ENCODE data around the gene GSG1L.

GSG1L gene

DNA sequence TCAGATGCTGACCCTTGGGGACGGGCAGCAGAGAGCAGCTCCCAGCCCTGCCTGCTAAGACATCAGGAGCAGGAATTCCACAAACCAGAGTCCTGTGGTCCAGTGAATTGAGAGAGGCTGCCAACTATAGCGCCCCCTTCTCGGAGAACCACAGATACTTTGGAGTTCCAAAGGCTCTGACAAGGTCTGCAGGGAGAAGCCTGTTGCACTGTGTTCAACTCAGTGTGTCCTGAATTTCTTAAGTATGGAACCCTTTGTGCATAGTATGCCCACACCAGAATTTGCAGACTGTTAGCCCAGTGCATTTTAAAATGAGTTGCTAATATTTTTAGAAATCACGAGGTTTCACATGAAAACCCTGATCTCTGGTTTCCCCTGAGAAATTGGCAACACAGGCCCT, 290.2 kb downstream of the GSG1L start:
- DNase-seq (ENCODE audit: low read depth), result no peak

DNA sequence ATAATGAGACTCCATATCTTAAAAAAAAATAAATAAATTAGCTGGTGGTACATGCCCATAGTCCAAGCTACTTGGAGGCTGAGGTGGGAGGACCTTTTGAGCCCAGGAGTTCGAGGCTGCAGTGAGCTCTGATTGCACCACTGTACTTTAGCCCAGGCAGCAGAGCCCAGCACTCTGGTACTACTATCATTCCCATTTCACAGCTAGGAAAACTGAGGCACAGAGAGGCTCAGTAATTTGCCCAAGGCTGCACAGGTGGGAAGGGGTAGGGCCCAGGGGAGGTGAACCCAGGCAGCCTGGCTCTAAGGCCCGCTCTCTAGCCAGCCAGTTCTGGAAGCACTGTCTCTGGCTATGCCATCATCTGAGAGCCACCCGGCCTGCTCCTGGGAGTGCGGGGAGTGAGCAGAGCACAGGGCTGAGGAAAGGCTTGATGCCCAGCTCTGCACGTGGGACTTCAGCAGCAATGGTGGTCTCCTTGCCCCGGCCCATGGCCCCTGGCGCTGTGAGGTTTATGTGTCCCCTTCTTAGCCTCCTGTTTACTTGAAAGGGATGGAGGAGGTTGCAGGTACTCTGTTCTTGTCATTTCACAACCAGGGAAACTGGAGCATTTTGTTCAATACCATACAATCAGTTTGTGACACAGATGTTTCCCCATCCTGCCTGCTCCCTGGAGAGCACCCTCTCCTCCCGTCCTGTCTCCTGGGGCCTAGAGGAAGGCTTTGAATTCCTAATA, 291.3 kb downstream of the GSG1L start:
- no peak for DNase-seq (ENCODE audit: low read depth)

DNA sequence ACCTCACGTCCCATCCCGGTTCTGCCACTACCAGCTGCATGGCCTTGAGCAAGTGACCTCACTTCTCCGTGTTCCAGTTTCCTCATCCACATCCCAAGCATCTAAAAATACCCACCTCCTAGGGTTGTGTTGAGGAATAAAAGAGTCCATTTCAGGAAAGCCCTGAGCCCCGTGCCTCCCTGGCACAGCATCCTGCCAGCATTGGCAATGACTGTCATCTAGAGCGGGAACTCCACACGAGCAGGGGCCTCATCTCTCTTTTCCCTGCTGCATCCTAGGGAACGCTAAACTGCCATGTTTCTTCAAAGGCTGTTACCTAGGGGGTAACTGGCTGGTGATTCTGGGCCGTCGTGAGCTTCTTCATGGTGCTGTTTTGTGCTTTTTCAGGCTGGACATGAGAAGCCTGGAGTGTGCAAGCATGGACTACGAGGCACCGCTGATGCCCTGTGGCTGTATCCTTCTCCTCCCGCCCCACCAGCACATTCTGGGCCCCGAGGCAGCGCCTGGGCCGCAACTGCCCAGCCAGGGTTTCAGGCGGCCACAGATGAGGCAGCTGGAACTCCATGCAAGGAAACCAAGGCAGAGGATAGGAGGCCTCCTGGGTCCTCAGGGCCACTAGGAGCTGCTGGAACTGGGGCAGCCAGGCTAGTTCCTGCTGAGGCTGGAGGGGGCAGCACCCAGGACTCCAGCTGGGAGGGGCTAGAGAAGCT, 292.2 kb downstream of the GSG1L start:
- DNase-seq (ENCODE audit: low read depth), result no peak

DNA sequence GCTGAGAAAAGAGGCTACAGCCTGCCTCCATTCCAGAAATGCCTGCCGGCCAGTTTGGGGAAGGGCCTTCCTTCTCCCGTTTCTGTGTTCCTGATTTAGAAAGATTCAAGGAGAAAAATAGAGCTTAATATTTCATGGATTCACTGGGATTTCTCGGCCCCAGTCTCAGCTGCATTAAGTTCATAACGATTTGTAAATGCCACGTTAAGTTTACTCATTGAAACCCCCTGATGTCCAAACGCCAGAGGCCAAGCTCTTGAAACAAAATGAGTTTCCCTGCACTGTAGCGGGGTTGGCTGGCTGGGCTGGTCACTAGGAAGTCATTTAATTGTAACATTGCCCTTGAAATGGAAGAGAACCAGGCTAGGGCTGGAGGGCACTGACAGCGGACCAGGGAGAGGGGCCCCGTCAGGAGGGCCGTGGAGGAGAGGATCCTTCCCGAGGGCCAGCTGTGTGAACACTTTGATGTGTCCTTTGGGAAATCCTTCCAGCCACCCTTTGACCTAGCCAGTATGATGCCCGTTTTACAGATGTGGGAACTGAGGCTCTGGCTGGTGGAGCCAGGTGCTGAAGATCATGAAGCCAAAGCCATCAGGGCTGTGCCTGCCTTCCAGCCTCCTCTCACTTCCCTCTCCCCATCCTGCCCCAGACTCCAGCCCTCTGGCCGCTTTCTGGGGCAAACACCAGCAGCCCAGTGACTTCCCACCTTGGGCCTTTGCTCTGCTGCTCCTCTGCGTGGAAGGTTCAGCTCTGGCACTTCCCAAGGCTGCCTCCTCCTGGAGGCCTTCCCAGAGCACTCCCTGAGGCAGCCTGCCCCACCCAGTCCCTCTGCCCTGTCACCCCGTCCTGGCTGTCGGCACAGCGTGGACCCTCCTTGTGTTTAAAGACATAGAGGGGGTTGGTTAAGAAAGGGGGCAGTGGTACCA, 293.0 kb downstream of the GSG1L start:
- no peak for DNase-seq (ENCODE audit: low read depth)

DNA sequence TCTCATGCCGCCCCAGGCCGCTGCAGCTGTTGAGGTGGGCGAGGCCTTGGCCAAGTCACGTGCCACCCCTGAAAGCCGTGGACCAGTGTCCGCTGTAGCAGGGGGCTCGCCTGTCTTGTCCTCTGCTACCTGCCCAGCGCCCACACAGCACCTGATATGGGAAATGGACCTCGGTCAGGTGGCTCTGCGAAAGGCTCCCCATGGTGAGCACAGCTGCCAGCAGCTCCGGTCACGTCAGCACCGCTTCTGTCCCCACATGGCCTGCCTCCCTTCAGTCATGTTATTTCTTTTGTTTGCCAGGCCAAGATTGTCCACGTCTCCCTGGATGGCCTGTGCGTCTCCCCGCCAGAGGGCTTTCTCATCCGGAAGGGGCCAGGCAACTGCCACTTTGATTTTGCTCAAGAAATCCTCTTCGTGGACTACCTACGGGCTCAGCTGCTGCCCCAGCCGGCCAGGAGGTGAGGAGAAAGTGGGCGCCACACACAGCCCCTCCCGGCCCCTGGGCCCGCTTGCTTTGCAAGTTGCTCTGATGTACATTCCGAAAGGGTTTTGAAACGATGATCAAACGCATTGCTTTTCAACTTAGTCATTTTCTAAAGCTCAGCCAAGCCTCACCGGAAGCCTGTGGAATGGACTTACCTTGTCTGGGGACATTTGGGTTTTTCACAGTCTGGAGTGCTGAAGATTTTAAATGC, 293.8 kb downstream of the GSG1L start:
- no peak for DNase-seq (ENCODE audit: low read depth)

DNA sequence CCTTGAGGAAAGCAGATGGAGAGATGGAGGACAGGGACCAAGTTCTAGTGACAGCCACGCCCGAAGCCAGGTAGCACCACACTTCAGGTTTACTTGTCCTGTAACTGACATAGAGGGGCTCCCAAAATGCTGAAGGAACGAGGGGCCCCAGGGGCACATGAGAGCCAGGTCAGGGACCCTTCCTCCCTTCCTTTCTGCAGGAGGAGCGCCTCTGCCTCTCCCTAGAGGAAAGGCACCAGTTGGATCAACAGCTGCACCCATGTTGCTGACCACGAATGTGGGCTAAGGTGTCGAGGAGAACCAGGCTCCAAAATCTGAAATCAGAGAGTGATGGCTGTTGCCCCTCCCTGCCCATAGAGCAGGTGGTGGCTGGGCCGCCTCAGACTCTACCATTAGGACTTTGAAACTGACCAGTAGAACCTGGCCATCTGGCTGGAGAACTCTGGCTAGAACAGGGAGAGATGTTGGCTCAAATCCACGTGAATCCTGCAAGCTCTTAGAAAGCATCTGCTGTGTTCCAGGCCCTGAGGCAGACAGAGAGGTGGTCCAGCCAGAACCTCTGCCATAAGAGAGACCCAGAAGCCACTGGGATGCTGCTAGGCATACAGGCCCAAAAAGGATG, 294.8 kb downstream of the GSG1L start:
- no peak for DNase-seq (ENCODE audit: low read depth)

DNA sequence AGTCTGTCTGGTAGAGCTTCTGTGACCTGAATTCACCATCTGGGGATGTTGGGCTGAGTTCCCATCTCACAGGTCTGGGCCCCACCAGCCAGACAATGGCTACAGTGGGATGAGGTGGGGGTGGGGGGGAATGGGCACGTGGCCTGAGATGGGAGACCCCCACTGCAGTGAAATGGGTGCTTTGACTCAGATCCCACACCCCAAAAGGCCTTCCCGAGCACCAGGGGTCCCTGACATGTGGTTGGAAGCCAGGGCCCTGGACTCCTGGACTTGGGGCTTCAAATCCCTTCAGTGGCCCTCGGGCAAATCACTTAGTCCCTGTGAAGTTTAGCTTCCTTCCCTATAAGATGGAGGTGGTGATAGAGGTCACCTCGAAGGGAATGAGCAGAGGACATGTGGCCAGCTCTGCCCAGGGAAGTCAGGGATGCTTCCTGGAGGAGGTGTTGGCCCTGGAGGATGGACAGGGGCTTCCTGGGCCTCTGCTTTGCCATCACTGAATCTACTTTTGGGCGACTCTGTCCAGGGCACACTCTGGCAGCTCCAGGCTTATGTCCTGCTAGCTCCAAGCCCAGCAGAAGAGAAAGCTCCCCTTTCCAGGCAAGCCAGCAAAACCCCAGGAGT, 295.4 kb downstream of the GSG1L start:
- DNase-seq (ENCODE audit: low read depth), result no peak

DNA sequence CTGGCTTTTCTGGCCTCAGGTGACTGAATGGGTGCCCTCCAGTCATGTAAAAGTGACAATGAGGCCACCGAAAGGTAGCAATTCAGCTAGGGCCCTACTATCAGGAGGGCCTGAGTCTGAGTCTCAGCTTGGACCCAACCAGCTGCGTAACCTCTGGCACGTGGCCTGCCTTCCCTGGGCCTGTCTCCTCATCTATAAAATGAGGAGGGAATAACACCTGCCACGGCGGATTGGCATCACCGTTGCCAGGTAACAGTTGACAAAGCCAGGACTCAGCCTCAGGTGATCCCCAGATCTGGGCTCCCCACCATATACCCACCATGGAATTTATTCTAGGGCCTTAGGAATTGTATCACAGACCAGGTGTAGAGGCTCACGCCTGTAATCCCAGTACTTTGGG, 296.4 kb downstream of the GSG1L start:
- DNase-seq (ENCODE audit: low read depth), result no peak

DNA sequence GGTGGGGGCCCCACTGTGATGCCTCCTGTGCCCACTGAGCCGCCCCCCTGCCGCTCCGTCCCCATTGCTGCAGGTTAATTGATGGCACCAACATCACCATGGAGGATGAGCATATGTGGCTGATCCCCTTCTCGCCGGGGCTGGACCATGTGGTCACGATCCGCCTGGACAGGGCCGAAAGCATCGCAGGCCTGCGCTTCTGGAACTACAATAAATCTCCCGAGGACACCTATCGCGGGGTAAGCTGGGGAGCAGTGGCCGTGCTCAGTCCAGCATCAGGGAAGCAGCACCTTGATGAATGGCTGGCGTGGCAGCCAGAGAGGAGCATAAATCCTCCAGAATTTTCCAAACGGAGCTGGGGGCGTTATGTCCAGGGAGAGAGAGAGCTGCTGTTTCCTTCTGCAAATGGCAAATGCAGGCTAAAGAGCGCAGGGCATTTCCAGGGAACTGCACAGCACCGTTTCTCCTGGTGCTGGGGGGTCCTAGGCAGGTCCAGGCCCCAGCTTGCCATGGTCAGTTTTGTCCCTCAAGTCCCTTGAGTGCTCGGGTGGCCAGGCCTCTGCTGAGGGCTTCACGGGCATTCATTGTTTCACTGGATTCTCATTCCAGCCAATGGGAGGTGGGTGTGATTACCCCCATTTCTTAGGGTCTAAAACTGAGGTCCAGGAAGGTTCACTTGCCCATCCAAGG, 297.1 kb downstream of the GSG1L start:
- DNase-seq (ENCODE audit: low read depth), result no peak

DNA sequence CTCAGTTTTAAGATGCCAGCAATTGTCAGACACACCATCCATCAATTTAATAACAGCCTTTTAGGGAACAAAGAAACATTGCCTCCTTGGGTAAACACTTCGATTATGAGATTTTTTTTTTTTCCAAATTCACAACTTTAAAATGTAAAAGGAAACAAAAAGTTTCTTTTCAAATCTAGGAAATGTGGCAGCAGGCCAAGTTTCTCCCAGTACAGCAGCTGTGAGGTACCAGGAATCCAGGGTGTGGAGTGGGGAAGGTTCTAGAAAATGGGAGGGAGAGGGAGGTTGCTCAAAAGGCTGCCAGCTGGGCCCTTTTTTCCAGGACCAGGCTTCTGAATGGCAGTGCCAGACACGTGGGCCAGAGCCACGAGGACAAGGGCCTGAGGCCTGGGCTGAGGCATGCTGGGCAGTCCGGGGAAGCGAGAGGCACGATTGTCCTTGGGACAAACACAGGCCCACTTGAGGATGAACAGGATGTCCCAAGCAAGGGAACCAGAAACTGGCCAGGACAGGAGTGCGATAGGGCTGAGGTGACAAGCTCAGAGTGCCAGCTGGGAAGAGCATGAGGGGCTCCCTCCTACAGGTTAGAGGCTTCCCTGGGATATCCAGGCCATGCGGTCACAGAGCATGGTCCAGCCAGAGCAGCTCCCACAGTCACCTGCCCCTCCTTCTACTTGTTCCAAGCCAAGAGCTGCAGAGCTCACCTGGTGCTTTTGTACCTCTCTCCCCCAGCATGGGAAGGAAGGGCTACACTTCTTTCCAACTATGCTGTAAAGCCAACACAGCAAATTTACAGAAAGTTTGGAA, 298.4 kb downstream of the GSG1L start:
- no peak for DNase-seq (ENCODE audit: low read depth)

DNA sequence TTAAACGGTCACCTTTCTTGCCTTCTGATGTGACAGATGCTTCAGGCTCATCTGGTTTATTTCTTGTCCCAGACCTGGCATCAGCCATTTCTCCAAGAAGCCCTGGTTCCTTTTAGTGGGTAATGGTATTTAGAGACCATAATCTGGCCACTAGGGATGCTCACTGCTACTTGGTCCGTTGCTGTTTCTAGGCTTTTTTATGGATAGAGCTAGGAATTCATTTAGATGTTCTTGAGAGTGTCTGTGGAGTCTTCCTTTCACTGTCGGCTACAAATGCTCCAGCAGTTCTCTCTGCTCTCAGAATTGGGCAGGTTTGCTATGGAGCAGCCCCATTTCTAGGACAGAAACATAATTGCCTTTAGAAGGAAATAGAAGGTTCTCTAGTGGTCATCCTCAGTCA, 299.1 kb downstream of the GSG1L start:
- DNase-seq (ENCODE audit: low read depth), result no peak

DNA sequence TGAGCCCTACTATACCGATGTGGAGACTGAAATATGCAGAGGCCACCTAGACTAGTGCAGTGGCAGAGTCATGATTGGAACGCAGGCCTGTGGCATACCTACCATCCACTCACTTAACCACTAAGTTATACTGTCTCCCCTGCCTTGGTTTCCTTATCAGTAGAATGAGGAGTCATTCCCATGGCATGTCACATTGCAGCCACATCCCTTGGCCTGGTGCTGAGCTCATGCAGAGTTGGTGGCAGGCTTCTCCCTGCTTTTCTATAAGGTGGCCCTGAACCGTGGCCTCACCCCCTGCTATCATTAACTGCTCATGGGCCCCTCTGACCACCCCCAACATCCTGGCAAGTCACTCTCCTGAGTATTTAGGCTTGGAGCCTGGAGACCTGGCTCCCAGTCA, 301.1 kb downstream of the GSG1L start:
- no peak for DNase-seq (ENCODE audit: low read depth)

DNA sequence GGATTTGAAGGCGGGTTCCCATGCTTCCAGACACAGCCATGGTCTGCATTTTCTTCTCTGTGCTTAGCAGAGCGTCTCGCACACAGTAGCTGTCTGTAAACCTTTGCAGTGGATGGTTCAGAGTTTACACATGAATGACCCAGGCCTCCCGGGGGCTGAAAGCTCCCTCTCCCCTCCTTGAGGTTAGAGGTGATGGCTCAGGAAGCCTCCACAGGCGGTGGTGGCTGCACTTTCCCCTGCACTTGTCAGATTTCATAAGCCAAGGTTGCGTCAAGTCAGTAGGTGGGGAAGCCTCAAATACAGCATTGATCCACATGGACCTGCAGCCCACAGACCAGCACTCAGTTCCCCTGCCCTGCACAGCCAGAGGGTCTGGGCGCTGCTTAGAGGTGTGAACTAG, 301.7 kb downstream of the GSG1L start:
- no peak for DNase-seq (ENCODE audit: low read depth)

DNA sequence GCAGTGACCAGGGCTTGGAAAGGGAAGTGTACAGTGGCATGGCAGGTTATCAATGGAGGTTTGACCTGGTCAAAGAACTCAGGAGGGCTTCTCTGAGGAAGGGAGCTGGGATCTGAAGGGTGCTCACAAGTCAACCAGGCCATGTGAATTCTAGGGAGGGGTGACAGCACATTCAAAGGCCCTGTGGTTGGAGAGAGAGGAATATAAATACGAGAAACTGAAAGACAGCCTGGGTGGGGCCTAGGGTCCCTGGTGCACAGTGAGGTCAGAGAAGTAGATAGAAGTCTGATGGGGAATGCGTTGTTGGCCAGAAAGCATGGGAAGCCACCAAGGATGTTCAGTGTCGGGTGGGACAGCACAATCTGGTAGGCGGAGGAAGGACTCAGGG, 302.7 kb downstream of the GSG1L start:
- DNase-seq (ENCODE audit: low read depth), result no peak

DNA sequence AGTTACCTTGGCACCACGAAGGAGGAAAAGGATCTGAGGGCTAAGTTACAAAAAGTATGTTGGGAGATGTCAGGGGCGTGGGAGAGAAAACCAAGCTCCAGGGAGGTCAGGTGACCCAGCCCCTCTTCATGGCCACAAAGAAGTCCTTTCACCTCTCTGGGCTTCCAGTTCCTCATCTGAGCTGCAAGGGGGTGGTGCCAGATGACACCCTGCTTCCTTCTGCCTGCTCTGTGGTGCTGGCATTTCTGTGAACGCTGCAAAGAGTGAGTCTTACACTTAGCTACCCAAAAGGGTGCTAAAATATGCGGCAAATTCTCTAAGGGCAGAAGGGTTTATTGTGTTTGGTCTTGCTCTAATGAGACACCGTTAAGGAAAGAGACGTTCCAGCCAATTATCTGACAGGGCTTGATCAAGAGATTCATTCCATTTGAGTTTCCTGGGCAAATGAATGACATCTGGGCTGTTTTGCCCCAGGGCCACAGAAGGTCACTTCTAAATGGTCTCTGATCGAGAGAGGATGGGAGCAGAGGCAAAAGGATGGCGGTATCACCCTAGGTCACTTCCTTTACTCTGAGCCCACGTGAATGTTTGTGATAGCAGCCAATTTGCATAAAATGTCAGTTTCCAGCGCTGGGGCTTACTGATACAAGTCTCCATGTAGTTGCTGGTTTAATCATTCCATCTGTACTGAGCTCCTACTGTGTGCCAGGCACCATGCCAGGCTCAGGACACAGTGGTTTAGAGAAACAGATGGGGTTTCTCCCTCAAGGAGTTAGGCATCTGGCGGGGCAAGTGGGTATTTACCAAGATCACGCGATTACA, 303.3 kb downstream of the GSG1L start:
- DNase-seq (ENCODE audit: low read depth), result no peak

DNA sequence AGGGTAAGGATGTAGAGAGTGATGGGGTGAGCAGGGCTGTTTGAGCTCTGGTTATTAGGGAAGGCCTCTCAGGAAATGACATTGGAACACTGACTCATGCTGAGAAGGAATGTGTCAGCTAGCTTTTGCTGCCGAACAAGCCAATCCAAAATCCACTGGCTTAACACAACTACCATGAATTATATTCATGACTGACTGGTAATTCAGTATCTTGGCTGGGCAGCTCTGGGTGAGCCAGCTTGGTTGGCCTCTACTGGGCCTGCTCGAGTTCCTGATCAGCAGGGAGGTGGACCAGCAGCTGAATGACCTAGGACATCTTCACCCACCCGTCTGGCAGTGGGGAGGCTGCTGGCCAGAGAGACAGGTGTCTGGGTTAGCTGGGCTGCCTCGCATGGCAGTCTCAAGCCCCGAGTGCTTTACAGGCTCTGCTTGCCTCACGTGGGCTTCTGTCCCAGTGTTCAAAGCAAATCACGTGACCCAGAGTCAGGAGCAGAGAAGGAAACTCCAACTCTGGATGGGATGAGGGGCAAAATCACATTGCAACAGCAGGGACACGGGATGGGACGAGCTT, 304.1 kb downstream of the GSG1L start:
- DNase-seq (ENCODE audit: low read depth), result no peak

DNA sequence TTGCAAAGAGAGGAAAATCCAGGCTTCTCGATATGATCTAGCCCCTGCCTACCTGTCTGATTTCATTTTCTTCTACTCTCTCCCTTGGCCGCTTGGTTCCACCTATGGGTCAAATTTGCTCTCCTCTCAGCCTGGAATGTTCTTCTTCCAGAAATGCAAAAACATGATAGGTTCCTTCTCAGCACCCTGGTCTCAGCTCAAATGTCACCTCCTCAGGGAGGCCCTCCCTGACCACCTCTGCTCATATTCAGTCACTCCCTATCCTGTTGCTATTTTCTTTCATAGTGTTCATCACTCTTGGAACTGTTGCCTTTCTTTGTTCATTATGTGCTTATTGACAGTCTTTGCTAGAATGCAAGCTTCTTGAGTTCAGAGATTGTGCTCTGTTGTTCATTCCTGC, 305.0 kb downstream of the GSG1L start:
- no peak for DNase-seq (ENCODE audit: low read depth)

DNA sequence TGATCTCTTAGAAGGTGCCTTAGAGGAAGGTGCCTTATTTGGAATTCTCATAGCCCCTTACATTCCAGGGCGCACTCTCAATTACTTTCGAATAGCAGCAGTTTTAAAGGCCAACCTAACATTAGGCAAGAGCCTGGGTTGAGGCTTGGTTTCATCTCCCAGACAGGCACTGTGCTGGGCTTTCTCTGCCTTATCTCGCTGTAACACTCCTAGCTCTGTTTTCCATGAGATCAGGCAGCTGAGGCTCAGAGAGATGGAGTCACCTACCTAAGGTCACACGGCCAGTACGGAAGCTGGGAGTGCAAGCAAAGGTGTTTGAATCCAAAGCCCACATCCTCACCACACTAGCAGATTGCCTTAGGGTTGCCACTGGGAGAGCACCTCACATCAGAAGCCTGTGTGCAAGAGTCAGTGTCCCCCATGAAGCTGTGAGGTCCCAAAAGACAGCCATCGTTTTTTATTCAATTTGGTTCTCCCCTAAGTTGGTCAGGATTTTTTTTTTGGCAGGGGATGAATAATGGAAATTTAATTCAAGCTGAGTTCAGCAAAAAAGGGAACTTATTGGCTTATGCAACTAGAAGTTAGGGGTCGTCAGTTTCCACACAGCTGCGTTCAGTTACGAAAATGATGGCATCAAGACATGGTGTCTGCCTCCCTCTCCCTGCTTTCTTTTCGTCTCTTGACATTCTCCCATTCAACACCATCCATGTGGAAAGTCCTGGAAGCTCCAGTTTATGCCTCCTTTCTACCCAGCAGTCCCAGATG, 307.1 kb downstream of the GSG1L start:
- no peak for DNase-seq (ENCODE audit: low read depth)
